ENCODE results near the gene USP34.

The USP34 gene

DNA sequence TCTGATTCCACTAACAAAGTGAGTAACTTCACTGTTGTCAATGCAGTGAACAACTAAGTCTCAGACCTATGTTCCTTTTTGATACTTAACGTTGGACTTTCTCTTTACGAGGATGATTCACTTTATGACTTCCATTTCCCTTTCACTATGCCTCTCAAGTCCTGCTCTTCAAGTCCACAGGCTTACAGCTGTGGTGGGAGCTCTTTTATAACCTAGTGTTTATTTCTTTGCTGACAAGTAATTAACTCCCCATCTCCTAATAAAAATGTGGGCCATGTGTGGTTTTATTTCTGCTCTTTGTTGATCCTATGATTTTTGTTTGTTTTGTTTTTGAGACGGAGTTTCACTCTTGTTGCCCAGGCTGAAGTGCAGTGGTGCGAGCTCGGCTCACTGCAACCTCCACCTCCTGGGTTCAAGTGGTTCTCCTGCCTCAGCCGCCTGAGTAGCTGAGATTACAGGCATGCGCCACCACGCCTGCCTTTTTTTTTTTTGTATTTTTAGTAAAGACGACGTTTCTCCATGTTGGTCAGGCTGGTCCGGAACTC, 142.1 kb downstream of the USP34 start:
- in situ Hi-C loops (cut with MboI; ENCODE audit: low sequenced_read_pairs): no loop called here

DNA sequence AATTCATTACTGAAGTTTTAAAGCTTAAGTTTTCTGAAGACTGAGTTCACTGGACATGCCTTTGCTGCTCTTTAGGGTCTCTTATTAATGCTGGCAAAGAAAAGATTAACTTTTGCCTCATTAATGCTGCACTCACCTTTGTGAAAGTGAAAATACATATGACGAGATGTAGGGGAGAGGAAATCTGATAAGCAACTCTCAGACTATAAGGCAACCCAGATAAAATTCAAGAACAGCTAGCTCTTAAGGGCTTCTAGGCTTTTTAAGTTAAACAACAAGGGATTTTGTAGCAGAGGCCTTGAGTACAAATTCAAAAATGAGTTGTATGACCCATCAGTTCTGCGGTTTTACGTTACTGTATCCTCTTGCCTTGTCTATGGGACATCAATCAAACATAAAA, 143.7 kb downstream of the USP34 start:
- in situ Hi-C loops (cut with MboI; ENCODE audit: low sequenced_read_pairs): no loop called here

DNA sequence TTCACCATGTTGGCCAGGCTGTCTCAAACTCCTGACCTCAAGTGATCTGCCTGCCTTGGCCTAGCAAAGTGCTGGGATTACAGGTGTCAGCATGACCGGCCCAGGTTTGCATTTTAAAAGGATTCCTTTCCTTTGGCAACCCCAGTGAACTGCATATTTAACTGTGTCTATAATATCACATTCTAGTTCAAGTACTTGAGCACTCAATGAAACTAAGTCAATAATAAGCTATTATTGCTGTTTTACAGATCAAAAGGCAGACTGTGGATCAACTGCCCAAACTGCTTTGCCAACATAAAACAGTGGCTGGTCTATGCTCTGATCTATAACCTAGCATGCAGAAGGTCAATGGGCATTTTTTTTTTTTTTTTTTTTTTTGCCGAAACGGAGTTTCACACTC, 144.5 kb downstream of the USP34 start:
- in situ Hi-C loops (cut with MboI; ENCODE audit: low sequenced_read_pairs): no loop called here

DNA sequence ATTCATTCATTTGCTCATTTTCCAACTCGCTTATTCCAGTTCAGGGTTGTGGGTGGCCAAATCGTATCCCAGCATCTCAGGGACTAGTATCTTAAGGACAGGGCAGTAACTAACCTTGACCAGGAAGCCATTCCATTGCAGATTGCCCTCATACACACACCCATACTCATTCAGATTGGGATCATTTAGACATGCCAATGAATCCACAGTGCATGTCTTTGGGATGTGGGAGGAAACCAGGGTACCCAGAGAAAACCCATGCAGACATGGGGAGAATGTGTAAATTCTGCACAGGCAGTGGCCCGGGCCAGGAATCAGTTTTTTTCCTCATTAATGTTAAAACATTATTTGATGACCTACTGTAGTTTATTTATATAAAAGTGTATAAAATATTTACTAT, 150.7 kb downstream of the USP34 start:
- in situ Hi-C loops (cut with MboI; ENCODE audit: low sequenced_read_pairs): no loop called here

DNA sequence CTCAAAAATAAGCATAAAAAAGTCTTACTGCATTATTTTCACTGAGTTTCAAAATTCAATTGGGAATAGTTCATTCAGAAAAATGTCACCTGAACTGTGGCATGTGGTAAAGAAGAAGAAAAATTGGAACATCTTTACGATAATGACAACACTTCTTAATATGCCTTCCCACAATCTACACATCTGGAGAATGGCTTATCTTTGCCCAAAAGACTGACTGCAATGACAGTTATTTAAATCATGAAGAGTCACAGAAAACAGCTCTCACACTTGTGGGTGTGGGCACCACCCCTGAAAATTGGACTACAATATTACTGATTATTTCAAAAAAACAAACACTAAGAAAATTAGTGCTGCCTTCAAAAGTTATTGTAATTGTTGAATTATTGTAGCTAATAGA, 152.3 kb downstream of the USP34 start:
- in situ Hi-C loops (cut with MboI; ENCODE audit: low sequenced_read_pairs): no loop called here

DNA sequence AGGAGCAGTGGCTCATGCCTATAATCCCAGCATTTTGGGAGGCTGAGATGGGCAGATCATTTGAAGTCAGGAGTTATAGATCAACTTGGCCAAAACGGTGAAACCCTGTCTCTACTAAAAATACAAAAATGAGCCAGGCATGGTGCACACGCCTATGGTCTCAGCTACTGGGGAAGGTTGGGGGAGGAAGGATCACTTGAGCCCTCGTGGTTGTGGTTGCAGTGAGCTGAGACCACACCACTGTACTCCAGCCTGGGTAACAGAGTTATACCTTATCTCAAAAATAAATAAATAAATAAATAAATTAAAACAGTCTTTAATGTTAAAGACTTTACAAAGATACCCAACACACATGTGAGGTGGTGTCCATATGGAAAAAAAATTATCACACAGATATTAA, 174.9 kb downstream of the USP34 start:
- in situ Hi-C loops (cut with MboI; ENCODE audit: low sequenced_read_pairs): no loop called here

DNA sequence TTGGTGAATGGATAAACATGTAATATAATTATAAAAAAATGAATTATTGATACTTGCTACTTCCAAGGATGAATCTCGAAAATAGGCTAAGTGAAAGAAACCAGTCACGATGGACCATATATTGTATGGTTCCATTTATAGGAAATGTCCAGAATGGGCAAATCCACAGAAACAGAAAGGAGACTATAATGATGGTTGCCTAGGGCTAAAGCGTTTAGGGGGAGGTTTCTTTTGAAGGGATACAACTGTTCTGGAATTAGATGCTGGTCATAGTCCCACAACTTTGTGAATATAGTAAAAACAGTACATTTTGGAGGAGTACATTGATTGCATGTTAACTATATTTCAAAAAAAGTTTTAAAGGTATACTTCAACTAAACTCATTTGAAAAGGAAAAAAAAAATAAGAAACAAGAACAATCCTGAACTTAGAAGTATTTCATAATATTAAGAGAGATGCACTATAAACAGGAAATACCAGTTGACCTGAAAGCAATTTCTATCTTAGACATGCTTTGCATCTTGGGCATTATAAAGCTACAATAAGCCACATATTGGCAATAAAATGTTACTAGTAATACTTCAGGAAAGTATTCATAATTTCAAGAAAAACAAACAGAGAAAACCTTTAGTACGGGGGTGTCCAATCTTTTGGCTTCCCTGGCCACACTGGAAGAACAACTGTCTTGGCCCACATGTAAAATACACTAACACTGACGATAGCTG, 178.9 kb downstream of the USP34 start:
- in situ Hi-C loops (cut with MboI; ENCODE audit: low sequenced_read_pairs): no loop called here

DNA sequence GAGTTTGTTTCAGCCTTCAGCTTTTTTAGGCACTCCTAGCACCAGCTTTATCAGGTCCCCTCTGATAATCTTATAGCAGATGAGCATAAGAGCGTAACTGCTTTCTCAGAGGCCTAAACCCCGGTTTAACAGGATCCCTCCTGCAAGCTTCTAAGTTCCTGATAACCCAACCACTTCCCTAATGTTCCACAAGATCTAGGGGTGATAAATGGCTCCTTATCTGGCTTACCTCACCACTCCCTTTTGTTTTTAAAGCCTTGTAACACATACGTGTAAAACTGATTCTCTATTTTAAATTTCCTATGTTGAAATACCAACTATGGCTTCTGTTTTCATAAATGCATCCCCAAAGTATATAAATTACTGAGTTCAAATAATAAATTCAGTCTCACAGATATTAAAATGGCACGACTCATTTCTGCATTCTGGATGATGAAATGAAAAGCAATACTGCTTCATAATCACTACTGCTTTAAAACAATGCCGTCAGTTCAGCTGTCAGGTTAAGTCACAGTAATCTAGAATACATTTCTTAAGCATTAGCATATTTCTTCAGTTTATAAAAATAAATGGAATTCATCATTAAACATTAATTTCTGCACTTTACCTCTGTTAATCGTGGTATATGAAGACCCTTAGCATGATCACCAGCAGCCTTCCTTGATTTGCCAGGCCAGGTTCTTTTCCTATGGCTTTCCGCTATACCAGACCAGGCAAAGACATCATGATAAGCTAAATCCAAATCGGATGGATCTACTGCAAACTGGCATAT, 182.6 kb downstream of the USP34 start:
- in situ Hi-C loops (cut with MboI; ENCODE audit: low sequenced_read_pairs): no loop called here

DNA sequence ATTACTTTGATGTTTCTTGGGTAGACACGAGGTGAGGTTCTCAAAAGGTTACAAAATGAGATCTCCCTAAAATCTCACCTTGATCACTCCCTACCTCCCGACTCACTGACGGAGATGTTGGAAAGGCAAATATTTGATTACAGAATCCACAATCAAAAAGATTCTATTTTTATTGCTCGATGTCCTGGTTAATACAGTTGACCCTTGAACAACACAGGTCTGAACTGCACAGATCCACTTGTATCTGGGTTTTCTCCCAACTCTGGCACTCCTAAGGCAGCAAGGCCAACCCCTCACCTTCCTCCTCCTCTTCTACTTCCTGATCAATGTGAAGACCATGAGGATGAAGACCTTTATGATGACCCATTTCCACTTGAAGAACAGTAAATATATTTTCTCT, 183.6 kb downstream of the USP34 start:
- in situ Hi-C loops (cut with MboI; ENCODE audit: low sequenced_read_pairs): no loop called here

DNA sequence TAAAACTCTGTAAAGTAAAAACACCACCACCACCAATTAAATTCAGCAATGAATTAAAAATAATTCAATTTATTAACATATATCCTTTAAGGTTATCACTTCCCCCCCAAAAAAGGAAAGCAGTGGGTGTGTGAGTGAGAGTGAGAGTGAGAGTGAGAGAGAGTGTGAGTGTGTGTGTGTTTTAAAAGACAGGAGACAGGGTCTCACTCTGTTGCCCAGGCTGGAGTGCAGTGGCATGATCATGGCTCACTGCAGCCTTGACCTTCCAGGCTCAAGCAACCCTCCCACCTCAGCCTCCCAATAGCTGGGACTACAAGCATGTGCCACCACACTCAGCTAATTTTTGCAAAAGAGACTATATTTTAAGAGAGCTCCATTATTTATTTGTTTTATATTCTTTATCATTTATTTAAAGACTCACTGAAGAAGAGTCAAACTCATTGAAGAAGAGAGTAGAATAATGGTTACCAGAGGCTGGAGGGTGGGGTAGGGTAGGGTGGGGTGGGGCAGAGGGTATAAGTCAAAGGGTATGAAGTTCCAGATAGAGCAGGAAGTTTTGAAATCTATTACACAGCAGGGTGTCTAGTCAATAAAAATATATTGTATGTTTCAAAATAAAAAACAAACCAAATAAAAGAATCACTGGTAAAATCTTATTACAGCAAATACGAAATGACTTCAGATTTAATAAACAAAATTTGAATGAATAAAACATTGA, 187.3 kb downstream of the USP34 start:
- in situ Hi-C loops (cut with MboI; ENCODE audit: low sequenced_read_pairs): no loop called here

DNA sequence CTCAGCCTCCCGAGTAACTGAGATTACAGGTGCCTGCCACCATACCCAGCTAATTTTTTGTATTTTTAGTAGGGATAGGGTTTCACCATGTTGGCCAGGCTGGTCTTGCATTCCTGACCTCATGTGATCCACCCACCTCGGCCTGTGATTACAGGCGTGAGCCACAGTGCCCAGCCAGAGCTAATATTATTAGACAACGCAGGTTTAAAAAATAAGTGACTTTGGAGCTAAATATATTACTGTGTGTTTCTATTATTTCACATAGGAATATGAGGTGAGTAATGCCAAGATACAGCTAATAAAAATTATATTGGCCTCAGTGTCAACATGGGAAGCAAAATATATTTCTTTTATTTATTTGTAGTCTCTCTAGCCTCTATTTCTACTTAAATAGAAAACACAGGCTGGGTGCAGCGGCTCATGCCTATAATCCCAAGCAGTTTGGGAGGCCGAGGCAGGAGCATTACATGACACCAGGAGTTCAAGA, 188.7 kb downstream of the USP34 start:
- in situ Hi-C loops (cut with MboI; ENCODE audit: low sequenced_read_pairs): no loop called here

DNA sequence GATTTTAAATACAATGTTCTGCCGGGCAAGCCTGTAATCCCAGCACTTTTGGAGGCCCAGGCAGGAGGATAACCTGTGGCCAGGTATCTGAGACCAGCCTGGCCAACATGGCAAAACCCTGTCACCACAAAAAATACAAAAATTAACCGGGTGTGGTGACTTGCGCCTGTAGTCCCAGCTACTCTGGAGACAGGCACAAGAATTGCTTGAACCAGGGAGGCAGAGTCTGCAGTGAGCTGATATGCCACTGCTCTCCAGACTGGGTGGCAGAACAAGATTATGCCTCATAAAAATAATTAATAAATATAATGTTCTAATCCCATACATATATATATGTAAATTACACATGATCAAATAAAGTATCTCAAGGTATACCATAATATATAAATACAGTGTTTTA, 189.6 kb downstream of the USP34 start:
- in situ Hi-C loops (cut with MboI; ENCODE audit: low sequenced_read_pairs): no loop called here

DNA sequence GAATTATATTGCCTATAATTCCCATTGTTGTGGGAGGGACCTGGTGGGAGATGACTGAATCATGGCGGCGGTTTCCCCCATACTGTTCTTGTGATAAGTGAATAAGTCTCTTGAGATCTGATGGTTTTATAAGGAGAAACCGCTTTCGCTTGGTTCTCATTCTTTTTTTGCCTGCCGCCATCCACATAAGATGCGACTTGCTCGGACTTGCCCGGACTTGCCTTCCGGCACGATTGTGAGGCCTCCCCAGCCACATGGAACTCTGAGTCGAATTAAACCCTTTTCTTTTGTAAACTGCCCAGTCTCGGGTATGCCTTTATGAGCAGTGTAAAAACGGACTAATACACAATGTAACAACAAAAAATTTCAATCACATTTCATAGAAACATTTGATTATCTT, 193.1 kb downstream of the USP34 start:
- in situ Hi-C loops (cut with MboI; ENCODE audit: low sequenced_read_pairs): no loop called here

DNA sequence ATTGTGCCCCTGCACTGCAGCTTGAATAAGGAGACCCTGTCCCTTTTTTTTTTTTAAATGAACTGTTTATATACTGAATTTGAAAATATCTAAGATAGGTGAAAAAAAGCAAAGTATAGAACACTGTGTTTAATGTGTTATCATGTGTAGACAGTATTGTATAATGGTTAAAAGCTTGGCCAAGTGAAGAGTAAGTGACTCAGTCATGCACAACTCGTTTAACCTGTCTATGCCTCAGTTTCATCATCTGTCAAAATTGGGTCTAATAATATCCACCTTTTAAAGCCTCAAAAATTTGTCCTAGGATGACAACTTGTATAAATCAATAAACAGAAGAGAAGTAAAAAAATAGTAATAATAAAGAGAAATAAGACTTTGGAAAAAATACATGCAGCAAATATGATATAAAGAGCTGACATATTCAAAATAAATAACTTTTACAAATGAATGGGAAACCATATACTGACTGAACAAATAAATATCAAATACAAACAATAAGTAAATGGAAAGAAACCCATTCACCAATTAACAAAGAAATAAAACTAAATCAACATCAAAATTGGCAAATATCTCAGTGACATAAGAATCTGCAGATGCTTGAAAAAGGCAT, 195.2 kb downstream of the USP34 start:
- in situ Hi-C loops (cut with MboI; ENCODE audit: low sequenced_read_pairs): no loop called here

DNA sequence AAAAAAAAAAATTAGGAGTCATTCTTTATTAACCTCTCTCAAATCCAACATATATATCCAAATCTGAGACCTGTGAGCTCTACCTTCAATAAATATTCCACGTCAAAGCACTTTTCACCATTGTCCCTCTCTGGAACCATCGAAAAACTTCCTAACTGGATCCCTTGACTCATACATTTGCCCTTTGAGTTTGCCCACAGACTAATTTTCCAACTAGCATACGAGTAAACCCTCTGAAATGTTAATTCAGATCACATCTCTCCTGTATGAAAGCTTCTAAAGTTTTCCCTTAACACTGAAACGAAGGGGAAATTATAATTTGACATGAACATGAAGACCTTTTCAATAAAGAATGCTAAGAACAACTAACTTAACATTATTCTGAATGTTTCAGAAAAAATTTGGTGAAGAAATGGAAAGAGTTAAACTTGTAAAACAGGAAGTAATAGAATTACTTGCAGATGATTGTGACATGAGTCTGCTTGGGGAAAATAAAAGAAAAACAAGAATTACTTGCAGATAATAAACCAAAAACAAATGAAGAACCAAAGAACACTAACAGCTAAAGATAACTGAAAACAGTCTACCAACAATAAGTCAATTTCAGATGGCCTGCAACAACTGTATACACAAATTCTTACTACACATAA, 198.3 kb downstream of the USP34 start:
- in situ Hi-C loops (cut with MboI; ENCODE audit: low sequenced_read_pairs): no loop called here

DNA sequence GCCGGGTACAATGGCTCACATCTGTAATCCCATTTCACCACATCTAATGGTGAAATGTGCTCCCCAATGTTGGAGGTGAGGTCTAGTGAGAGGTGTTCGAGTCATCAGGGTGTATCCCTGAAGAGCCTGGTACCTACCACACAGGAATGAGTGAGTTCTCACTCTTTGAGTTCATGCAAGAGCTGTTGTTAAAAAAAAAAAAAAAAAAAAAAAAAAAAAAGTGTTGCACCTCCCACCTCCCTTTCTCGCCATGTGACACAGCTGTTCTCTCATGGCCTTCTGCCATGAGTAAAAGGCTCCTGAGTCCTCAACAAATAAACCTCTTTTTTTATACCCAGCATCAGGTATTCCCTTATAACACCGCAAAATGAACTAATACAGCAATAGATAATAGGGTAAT, 202.6 kb downstream of the USP34 start:
- in situ Hi-C loops (cut with MboI; ENCODE audit: low sequenced_read_pairs): no loop called here

DNA sequence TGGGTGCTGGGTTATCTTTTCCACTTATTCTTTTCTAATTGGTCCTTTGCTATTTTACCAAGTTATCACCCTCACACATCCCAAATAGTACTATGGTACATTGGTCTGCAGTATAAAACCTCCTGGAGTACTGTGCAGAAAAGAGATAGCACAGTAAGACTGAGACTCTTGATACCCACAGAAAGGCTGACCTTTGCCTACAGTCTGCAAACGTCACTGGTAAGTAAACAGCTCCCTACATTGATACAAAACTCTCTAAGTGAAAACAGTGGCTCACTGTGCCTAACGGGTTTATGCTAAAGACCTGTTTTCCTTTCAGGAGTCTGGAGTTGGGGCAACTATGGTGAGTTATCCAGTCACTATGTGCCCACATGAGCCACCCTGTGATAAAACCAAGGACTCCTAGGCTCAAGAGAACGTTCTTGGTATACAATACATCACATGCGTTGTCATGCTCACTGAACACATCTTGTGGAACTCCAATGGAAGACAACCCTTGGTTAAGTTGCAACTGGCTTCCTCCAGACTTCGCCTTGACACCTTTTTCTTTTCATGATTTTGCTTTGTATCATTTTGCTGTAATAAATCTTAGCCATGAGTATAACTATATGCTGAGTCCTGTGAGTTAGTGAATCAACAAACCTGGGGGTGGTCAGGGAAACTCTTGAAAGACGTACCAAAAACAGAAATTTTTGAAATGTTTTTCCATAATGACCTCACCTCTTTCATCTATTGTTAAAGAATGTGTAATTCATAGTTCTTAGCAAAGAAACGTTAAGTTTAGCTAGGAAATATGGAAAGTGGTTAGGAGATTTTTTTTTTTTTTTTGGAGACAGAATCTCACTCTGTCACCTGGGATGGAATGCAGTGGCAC, 204.0 kb downstream of the USP34 start:
- in situ Hi-C loops (cut with MboI; ENCODE audit: low sequenced_read_pairs): no loop called here

DNA sequence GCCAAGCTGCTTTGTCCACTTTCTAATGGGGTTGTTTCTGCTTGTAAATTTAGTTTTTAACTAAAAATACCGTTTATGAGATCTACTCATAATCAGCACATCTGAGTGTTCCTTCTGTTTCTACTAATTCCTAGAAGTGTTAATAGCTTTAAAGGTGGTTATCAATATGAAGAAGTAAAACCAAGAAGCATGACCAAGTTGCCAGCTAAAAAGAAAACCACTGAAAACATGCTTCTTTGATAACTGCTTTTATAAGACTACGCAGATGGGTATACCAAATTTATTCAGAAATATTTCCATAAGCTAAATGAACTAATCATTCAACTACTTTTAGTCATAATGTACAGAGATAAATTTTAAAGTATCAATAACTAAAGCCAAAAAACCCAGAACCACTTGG, 207.1 kb downstream of the USP34 start:
- in situ Hi-C loops (cut with MboI; ENCODE audit: low sequenced_read_pairs): no loop called here

DNA sequence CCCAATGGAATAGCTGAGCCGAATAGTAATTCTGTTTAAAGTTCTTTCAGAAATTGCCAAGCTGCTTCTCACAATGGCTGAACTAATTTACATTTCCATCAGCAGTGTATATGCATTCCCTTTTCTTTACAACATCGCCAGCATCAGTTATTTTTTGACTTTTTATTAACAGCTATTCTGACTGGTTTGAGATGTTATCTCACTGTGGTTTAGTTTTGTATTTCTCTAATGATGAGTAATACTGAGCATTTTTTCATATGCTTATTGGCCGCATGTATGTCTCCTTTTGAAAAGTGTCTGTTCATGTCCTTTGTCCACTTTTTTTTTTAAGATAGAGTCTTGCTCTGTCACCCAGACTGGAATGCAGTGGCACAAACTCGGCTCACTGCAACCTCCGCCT, 208.2 kb downstream of the USP34 start:
- in situ Hi-C loops (cut with MboI; ENCODE audit: low sequenced_read_pairs): no loop called here

DNA sequence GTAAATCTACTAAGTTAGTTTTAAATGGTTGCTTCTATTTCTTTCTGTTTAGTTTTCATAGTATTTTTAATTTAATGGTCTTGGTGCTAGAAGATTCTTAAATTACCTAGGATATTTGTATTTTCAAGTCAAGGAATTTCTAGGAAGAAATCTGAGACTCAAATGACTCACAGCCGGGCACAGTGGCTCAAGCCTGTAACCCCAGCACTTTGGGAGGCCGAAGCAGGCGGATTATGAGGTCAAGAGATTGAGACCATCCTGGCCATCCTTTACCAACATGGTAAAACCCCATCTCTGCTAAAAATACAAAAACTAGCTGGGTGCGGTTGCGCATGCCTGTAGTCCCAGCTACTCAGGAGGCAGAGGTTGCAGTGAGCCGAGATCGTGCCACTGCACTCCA, 213.4 kb downstream of the USP34 start:
- in situ Hi-C loops (cut with MboI; ENCODE audit: low sequenced_read_pairs): no loop called here

Measured in HL-60/S4 treated with retinoic acid at 250 ng/mL for 4 days and 3 days (cell line).